Hematopoietic multipotent progenitor cell treated with erythropoietin and hydrocortisone succinate and interleukin-3 and kit ligand, for 15 days (in vitro differentiated cells): ENCODE measurements around the gene RNASEH2A.
A peak's percentile ranks its signal among the peaks of the same experiment; 100 is the strongest.
"Not testable (repeated sequence)": the region's sequence is repeated elsewhere in the genome, so short reads cannot be mapped to it uniquely, and the experiment has no call there.

ENCODE experiments used
- DNase-seq: peaks from one replicate; pipeline ENCODE4 v3.0.0-alpha.2; 2015; ENCODE audit warnings: low spot score

RNASEH2A gene

DNA sequence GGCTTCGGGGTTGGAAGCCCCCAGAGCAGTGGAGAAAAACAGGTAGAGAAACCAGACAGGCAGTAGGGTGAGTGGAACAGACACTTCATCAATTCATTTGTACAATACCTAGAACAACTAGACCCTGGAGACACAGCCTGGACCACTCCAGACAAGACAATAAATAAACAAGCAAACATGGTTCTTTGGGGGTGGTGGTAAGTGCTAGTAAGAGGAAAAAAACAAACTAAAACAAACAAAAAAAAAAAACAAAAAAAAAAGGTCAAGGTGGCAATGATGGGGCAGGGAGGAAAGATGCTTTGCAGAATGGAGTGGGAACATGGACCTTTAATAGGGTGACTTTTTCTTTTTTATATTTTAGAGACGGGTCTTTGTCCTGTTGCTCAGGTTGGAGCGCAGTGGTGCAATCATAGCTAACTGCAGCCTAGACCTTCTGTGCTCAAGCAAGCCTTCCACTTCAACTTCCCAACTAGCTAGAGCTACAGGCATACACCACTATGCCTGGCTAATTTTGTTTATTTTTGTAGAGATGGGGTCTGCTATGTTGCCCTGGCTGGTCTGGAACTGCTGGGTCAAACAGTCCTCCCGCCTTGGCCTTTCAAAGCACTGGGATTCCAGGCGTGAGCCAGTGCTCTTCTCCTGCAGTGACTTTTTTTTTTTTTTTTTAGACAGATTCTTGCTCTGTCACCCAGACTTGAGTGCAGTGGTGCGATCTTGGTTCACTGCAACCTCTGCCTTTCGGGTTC, 12.0 kb upstream of the RNASEH2A start:
- DNase-seq, result peak; percentile 27

DNA sequence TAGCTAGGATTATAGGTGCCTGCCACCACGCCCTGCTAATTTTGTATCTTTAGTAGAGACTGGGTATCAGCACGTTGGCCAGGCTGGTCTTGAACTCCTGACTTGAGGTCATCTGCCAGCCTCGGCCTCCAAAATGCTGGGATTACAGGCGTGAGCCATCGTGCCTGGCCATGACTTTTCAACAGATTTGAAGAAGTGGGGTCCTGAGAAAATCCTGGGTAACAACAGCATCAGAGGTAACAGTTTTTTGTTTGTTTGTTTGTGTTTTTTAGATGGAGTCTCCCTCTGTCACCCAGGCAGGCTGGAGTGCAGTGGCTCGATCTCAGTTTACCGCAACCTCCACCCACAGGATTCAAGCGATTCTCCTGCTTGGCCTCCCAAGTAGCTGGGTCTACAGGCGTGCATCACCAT, 11.4 kb upstream of the RNASEH2A start:
- DNase-seq, result no peak

DNA sequence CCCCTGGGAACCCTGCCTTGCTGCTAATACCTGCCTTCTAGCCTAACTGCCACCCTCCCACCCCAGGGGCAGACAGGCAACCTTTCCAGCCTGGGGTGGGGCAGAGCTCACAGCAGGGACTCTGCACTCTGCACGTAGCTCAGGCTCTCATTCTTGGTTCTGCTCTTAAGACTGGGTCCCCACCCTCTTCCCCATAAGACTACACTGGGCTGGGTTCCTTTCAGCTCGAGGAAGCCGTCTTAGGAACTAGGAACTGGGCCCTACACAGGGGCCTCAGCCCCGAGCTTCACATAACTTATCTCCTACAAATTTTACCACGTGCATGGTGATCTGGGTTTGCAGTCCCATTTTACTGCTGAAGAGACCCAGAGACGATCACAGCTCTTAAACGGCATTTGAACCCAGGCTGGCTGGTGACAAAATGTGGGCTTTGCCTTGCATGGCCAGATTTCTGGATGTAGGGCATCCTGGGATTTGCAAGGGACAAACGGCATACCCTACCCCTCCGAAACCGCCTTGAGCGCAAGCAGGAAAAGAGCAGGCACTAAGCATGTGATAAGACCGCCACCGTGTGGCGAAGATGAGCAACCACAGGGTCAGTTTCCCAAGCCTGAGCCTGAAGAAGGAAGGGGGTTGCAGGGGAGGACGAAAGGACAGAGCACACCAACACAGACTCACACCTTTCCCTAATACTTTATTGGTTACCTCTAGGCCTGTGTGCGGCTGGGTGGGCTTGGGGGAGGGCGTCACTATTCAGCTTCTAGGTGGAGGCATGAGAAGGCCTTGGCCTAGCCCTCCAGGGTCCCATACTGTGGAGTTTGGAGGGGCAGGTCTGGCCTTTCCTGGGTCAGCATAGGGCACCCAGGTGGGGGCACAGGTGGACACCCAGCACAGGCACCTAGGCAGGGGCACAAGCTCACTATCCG, 10.0 kb upstream of the RNASEH2A start:
- peak; percentile 85 for DNase-seq

DNA sequence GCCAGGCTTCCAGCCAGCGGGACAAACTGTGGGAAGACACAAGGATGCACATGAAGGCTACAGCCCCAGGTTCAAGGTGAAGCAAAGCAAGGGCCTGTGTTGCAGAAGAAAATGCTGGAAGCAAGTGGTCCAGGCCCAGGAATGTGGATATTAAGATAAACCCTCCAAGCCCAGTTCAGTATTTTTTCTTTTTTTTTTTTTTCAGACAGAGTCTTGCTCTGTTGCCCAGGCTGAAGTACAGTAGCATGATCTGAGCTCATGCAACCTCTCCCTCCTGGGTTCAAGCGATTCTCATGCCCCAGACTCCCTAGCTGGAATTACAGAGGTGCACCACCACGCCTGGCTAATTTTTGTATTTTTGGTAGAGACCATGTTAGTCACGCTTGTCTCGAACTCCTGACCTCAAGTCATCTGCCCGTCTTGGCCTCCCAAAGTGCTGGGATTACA, 9.2 kb upstream of the RNASEH2A start:
- no peak for DNase-seq

DNA sequence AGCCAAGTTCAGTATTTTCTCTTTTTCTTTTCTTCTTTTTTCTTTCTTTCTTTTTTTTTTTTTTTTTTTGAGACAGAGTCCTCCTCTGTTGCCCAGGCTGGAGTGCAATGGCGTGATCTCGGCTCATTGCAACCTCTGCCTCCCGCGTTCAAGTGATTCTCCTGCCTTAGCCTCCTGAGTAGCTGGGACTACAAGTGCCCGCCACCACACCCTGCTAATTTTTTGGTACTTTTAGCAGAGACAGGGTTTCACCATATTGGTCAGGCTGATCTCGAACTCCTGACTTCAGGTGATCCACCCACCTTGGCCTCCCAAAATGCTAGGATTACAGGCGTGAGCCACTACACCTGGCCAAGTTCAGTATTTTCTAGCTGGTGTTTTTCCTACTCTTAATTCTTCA, 8.8 kb upstream of the RNASEH2A start:
- DNase-seq, result not testable (repeated sequence)

DNA sequence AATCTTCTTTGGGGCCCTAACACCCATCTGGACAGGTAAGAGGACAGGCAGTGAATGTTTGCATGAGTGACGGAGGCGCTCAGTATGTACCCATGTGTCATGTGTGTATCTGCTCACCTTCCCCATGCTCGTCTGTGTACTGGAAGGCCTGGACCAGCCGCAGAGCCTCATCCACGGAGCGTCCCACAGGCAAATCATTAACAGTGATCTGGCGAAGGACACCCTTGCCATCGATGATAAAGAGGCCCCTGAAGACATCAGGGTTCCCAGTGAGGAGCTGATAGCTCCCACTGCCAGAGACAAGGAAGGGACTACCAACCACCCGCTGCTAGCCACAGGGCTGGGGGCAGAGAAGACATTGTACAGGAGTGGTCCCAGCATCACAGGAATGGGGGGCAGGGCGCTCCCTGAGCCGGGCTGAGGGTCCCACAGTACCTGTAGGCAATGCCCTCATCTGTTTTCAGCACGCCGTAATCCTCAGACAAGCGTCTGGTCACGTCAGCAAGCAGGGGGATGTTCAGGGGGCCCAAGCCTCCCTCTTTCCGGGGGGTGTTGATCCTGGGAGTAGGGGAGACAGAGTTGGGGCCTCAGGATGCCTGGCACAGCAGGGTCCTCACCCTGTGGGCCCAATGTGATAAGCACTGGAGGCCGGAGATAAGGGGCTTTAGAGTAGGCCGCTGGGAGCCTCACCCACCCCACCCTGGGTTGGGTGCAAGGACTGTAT, 6.5 kb upstream of the RNASEH2A start:
- DNase-seq, result peak; percentile 40

DNA sequence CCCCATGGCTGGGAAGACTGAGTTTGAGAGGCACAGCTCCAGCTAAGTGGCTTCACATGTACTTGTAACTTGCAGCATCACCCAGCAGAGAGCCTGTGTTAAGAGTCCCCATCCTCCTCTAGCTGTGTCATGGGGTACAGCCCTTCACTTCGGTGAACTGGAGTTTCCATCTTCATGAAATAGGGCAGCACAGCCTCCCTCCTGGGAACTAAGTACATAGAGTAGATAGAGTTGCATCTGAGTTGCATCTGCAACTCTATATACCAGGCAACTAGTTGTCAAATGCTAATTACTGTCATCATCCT, 6.0 kb upstream of the RNASEH2A start:
- peak; percentile 81 for DNase-seq

DNA sequence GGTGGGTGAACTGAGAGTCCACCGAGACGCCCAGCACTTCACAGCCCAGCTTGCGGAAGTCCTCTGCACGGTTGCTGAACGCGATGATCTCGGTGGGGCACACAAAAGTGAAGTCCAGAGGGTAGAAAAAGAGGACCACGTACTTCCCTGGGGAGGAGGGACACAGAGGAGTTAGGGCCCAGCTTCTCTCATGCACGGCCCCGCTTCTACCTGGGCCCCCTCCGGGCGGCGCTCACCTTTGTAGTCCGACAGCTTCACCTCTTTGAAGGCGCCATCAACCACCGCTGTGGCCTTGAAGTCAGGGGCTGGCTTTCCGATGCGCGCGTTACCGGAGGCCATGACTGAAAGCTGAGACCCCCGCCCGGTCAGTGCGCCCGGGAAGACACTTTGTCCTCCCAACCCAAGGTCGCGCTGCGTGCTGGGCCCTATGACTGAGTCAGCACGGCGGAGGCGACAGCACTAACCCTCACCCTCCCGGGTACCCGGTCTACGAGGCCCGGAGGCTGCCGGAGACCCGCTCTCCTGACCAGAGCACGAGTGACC, 5.4 kb upstream of the RNASEH2A start:
- no peak for DNase-seq

DNA sequence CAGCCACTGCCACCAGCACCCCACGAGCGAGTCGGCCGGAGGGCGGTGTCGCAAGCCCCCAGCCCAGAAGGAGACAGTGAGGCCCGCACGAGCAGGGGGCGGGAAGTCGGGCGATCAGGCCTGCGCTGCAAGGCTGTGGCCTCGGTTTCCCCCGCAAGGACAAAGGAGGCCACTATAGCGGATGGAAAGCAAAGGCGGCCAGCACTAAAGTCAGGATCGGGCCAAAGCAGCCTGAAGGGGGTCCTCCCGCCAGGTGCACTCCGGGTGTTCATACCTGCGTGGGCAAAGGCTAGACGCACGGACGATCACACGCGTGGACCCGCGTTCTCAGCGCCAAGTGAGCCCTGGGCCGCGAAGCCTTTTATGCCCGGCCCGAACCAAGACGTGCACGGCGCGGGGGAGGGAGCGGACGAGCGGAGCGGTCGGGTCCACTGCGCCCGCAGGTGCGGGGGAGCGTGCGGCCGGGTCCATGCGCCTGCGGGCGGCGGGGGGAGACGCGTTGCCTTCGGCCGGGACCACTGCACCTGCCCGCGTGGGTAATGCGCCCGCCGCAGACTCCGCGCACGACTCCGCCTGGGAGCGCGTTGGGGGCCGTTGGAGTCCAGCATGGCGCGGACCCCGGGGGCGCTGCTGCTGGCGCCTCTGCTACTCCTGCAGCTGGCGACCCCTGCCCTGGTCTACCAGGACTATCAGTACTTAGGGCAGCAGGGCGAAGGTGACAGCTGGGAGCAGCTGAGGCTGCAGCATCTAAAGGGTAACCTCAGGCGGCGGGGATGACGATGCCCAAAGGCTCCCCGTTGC, 4.7 kb upstream of the RNASEH2A start, which contains the start of the genes PRDX2 and THSD8:
TSS of gene PRDX2 (minus strand) at position 335 of the 801 bp plus-strand sequence. CDS start 539 bp downstream, outside the sequence.
TSS of gene THSD8 (plus strand) at position 604 of the 801 bp plus-strand sequence. CDS start at position 607, 3 bp downstream.
- DNase-seq, result peak; percentile 89

DNA sequence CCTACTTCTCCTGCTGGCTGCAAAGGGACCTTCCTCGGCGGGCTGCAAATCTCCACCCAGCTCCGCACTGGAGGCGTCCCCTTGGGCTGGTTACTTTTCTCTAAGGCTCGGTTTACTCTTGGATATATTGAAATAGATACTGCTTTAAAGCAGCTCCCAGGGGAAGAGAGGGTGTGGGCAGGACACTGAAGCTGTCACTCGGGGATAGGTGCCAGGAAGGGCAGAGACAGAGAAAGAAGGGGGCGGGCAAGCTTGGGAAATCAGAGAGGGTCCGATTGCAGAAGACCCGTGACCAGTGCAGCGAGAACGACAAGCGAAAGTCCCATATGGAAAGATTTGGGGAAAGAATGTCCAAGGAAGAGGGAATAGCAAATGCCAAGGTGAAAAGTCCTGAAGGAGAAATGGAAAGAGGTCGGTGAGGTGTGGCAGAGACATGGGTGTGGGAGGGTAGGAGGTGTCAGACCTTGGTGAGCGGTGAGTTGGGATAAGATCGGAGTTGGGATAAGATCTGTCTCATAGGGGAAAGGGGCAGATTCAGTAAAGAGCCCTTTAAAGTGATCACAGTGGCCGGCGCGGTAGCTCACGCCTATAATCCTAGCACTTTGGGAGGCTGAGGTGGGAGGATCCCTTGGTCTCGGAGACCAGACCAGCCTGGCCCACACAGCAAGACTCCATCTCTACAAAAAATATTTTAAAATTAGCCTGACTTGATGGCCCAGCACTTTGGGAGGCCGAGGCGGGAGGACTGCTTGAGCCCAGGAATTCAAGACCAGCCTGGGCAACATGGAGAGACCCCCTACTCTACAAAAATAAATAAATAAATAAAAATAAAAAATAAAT, 3.9 kb upstream of the RNASEH2A start:
- DNase-seq, result no peak

DNA sequence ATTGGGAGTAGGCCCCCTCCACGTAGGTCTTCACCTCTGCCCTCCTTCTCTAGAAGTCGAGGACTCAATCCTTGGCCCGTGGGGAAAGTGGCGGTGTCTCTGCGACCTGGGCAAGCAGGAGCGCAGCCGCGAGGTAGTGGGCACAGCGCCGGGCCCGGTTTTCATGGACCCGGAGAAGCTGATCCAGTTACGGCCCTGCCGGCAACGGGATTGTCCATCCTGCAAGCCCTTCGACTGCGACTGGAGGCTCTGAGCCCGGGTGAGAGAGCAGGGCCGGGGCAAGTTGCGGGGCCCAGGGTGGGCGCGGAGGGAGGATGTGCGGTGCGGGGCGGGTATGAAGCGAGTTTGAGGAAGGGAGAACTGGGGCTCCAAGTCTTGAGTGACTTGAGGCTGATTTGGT, 2.3 kb upstream of the RNASEH2A start:
- DNase-seq, result no peak

DNA sequence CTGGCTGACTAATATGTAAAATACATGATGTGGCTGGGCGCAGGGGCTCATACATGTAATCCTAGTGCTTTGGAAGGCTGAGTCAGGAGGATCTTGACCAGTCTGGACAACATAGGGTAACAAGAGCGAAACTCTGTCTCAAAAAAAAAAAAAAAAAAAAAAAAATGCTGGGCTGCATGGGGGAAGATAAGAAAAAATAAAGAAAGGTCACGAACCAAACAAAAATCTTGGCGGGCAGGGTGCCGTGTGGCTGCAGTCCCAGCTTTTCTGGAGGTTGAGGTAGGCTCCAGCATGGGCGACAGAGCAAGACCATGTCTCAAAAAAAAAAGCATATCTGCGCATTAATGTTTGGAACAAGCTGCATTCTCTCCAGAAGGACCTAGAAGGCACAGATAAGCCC, 8.7 kb downstream of the RNASEH2A start:
- DNase-seq, result no peak

DNA sequence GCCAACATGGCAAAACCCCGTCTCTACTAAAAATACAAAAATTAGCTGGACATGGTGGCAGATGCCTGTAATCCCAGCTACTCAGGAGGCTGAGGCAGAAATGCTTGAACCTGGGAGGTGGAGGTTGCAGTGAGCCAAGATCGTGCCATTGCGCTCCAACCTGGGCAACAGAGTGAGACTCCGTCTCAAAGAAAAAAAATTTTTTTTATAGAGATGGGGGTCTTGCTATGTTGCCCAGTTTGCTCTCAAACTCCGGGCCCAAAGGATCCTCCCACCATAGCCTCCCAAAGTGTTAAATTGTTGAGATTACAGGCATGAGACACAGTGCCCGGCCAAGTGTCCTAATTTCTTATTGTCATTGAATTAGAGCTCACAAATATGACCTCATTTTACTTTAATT, 10.8 kb downstream of the RNASEH2A start:
- DNase-seq, result not testable (repeated sequence)

DNA sequence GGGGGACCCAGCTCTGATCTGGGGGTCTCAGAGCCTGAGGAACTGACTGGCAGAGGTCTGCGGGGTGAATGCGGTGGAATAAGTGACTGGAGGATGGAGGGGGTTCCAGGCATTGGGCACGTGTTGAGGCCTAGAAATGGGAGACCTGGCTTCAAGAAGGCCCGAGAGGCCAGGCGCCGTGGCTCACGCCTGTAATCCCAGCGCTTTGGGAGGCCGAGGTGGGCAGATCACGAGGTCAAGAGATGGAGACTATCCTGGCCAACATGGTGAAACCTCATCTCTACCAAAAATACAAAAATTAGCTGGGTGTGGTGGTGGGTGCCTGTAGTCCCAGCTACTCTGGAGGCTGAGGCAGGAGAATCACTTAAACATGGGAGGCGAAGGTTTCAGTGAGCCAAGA, 11.4 kb downstream of the RNASEH2A start:
- DNase-seq, result not testable (repeated sequence)

DNA sequence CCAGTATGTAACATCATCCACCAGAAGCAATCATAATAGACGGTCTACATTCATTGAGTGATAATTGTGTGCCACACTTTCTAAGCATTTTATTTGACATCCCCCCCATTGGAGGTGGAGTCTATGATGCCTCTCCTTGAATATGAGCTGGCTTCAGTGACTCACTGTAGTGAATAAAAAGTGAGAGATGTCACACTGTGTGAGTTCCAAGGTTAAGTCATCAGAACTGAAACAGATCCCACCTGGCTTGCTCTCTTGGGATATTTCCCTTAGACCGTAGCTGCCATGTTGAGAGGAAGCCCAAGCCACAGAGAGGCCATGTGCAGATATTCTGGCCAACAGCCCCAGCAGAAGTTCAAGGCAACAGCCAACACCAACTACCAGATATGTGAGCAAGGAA, 15.4 kb downstream of the RNASEH2A start:
- DNase-seq, result no peak

DNA sequence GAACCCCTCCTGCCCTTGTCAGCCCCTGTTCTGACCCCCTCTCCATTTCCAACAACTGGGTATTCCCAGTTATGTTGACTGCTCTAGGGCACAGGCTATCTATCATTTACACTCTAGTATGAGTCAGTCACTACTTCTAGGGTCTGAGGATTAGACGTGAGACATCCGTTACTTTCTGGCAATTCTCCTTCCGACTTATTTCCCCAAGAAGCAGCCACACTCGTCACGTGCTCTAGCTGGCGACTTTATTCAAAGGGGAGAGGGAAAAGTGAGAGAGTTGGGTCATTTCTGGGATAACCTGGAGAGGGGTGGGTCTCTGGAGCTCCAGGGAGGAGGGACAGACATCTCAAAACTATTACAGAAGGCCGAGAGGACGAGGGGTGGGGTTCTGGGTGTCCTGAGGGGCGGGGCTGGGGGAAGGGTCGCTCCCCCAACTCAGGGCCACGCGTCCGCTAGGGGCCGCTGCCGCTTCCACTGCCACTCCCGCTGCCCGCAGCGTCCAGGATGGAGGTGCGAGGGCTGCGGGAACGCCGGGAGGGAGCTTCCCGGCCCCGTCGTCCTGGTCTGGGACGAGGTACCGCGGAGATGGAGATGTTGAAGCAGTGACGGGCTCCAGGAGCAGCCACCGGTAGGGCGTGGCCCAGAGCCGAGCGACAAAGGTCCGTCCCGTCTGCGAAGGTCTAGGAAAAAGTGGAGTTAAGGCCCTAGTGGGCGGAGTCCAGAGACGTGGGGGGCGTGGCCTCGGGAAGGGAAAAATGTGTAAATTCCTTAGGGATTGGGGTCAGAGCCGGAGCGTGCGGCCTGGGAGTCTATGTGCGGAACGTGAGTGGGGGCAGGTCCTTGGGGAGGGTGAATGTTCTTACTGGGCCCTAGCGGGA, 19.1 kb downstream of the RNASEH2A start:
- peak; percentile 10 for DNase-seq

DNA sequence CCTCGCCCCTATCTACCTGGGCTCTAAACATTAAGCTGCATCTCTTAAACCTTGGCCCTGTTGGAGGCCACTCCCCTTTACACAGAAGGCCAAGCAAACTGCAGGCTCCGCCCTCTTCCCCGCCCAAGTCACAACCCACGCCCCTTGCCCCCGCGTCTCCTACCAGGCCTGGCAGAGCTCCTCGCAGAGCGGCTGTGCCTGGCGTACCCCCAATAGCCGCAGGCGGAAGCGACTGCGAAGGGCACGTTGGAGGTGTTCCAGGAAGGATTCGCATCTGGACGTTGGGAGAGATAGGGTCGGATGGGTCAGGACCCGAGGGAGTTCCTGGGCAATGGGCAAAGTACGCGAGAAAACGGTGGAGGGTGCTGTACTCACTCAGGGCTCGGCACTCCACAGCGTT, 22.1 kb downstream of the RNASEH2A start:
- DNase-seq, result peak; percentile 55

DNA sequence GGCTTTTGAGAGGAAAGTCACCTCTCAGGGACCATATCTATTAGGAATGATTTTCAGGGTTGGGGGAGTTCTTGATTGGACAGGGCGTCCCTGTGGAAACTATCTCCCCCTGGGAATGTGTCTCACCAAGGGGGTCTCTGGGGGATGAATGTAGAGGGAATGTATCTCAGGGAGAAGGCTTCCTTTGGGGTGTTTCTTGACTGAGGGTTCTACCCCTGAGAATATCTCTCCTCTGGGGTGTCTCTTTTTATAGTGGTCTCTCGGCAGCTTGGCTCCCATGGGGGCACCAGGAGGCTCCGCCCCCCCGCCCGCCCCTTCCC, 27.0 kb downstream of the RNASEH2A start:
- no peak for DNase-seq
